ENCODE data around the gene KCNJ6.

DNA sequence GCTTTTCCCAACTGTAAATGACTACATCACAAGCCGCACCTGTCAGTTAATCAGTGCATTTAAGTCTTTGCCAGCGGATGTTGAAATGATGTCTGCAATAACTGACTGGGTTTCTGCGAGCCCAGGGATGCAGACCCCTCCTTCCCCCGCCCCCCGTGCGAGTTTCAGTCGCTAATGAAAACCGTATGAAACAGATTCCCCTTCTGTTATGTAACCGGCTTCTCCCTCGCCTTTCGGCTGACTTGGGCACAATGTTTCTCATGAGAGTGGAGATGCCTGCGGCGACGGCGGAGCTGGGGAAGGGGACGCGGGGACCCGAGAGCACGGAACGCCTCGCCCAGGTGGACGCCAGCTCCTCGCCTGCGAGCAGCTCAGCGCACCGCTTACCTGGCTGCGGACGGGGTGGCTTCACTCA lies 753 bp downstream of the KCNJ6 start:
- TF ChIP-seq, protein P1, sequence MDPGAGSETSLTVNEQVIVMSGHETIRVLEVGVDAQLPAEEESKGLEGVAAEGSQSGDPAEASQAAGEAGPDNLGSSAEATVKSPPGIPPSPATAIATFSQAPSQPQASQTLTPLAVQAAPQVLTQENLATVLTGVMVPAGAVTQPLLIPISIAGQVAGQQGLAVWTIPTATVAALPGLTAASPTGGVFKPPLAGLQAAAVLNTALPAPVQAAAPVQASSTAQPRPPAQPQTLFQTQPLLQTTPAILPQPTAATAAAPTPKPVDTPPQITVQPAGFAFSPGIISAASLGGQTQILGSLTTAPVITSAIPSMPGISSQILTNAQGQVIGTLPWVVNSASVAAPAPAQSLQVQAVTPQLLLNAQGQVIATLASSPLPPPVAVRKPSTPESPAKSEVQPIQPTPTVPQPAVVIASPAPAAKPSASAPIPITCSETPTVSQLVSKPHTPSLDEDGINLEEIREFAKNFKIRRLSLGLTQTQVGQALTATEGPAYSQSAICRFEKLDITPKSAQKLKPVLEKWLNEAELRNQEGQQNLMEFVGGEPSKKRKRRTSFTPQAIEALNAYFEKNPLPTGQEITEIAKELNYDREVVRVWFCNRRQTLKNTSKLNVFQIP (CRISPR knock-in tag; IDR thresholded peaks at IDR 0.05; ENCODE audit: borderline replicate concordance, low read depth) = no peak
- TF ChIP-seq, protein P2, sequence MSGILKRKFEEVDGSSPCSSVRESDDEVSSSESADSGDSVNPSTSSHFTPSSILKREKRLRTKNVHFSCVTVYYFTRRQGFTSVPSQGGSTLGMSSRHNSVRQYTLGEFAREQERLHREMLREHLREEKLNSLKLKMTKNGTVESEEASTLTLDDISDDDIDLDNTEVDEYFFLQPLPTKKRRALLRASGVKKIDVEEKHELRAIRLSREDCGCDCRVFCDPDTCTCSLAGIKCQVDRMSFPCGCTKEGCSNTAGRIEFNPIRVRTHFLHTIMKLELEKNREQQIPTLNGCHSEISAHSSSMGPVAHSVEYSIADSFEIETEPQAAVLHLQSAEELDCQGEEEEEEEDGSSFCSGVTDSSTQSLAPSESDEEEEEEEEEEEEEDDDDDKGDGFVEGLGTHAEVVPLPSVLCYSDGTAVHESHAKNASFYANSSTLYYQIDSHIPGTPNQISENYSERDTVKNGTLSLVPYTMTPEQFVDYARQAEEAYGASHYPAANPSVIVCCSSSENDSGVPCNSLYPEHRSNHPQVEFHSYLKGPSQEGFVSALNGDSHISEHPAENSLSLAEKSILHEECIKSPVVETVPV (CRISPR knock-in tag; IDR thresholded peaks at IDR 0.05) = no peak
- TF ChIP-seq, protein P3, sequence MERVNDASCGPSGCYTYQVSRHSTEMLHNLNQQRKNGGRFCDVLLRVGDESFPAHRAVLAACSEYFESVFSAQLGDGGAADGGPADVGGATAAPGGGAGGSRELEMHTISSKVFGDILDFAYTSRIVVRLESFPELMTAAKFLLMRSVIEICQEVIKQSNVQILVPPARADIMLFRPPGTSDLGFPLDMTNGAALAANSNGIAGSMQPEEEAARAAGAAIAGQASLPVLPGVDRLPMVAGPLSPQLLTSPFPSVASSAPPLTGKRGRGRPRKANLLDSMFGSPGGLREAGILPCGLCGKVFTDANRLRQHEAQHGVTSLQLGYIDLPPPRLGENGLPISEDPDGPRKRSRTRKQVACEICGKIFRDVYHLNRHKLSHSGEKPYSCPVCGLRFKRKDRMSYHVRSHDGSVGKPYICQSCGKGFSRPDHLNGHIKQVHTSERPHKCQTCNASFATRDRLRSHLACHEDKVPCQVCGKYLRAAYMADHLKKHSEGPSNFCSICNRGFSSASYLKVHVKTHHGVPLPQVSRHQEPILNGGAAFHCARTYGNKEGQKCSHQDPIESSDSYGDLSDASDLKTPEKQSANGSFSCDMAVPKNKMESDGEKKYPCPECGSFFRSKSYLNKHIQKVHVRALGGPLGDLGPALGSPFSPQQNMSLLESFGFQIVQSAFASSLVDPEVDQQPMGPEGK (CRISPR knock-in tag; IDR thresholded peaks at IDR 0.05; ENCODE audit: borderline replicate concordance) = no peak

Data from SK-N-SH treated with all-trans-retinoic acid at 6 μM for 48 hours (cell line).